GM21381 (cell line): ENCODE measurements around the gene TECPR1.

Experiments used
- ATAC-seq: cut with Tn5 transposase; IDR thresholded peaks from one replicate; pipeline ENCODE4 v1.9.1; 2021; ENCODE audit warnings: mild to moderate bottlenecking, moderate library complexity; ENCODE audit not compliant: unreplicated experiment

TECPR1 gene

GRCh38 chr7:98193474-98194180, 58.4 kb downstream of the TECPR1 start:
- ATAC-seq: no peak

- no peak for ATAC-seq
Observed at GRCh38 chr7:98192781-98193457, 59.1 kb downstream of the TECPR1 start.

GRCh38 chr7:98191668-98192431, 60.2 kb downstream of the TECPR1 start:
- no peak for ATAC-seq

DNA sequence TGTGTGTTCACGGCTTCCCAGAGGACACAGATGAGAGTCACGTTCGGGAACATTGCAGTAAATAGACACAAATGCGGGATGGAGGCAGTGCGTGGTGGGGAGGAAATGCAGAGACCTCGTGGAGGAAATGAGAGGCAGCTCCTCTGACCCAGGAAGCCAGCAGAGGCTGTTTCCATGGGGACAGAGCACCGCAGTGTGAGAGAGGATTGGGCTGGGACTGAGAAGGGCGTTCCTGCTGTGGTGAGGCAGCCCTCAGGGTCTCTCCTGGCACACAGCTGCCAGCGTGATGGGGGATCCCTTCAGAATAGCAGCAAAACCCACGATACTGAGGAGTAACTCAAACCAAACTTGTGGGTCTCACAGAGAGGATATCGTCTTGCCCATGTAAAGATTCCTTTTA, 62.5 kb downstream of the TECPR1 start:
- no peak for ATAC-seq

- no peak for ATAC-seq
Observed at GRCh38 chr7:98187138-98187502, 64.9 kb downstream of the TECPR1 start.

DNA sequence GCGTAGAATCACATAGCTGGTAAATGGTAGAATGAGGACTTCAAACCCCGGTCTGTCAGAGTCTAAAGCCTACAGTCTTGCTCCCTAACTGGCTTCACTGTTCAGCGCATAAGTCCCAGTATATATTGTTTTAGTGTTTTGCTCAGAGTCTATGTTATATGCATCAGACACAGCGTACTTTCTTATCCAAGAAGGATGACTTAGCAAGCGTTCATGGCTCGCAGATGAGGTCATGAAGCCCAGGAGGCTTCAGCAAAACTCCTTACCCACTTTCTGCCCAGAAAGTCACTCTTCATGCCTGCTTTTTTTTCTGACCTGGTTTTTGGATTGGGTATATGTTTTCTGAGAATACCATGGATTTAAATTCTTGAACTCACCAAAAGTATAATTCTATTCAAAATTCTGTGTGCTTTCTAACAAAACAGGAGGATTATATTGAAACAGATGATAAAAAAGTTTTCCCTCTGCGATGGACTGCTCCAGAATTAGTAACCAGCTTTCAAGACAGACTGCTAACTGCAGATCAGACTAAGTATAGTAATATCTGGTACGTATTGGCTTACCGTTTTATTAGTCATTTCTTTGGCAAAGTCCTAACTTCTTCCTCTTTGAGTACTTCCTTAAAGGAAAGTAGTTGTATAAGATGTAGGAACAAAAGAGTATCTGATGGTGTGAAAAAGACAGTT, 65.4 kb downstream of the TECPR1 start:
- ATAC-seq: no peak

GRCh38 chr7:98185101-98185500, 66.9 kb downstream of the TECPR1 start:
- ATAC-seq: no peak

GRCh38 chr7:98180751-98181150, 71.3 kb downstream of the TECPR1 start:
- ATAC-seq: no peak

- ATAC-seq: no peak
Observed at GRCh38 chr7:98178762-98179490, 73.1 kb downstream of the TECPR1 start.

DNA sequence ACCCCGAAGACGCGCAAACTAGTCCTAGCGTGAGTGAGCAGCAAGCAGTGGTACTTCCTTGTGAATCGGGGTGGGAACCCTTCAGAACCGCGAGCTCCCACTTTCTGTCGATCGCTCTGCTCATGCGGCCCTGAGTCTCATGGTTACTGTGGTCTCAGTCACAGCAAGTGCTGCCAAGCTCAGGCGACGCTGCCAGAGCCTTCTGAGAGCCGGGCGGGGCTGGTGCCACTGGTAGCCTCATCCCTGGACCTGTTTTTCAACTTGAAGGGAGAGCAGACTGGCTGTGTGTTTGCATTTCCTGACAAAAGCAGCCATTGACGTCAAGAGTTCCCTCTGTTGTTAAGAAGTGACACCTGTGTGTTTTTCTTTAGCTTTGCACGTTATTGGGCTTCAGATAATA, 73.7 kb downstream of the TECPR1 start:
- no peak for ATAC-seq

GRCh38 chr7:98177553-98177952, 74.5 kb downstream of the TECPR1 start:
- ATAC-seq: no peak

- ATAC-seq: no peak
Observed at GRCh38 chr7:98175260-98175940, 76.6 kb downstream of the TECPR1 start.

DNA sequence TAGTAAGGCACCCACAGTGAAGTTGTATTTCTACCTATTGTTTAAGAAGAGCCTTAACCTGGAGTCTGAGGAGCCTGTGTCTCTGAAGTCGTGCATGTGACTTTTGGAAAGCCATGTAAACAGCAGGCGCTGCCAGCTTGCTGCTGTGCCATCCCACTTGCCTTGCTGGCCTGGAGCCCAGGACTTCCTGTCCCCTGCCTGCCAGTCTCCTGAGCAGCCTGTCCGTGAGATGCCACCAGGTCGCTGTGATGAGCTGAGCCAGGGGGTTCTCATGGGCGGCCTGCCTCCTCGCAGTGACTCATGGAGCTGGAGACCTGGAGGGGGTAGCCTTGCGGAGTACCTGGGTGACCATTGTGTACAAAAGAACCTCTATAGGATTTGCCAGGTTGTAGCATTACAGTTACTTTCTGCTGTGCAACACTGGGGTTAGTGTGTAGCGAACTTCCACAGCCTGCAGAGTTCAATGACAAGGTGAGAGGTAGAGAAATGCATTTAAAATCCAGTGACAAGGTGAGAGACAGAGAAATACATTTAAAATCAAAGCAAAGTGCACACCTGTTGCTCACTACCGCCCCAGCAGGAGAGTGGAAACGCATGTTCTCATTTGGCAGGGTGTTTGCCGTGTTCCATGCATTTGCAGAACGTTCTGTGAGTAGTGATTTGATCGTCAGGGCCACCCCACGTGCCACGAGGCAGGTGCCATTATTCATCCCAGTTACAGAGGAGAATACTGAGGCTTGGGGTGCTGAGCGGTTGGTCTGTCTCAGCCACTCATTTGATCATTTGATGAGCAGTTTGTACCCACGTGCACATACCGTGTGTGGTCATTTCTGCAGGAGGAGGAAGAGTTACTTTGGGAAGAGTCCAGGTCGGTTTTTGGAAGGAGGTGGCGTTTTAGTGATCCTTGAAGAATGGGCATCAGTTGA, 77.4 kb downstream of the TECPR1 start:
- ATAC-seq: no peak

DNA sequence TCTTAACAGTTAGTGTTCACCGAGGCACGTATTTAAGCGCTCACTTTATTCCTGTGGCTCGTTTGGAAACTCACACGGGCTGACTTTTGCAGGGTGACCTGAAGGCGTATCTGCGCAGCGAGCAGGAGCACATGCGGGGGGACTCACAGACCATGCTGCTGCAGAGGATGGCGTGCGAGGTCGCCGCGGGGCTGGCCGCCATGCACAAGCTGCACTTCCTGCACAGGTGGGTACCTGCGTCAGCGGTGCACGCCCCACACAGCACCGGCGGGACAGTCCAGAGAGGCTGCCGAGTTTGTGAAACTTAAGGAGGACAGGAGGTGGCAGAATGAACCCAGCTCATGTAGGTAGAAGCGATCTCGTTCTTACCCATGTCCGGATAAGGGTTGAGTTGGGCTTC, 80.6 kb downstream of the TECPR1 start:
- no peak for ATAC-seq

- ATAC-seq: no peak
Observed at GRCh38 chr7:98170966-98171365, 81.1 kb downstream of the TECPR1 start.

DNA sequence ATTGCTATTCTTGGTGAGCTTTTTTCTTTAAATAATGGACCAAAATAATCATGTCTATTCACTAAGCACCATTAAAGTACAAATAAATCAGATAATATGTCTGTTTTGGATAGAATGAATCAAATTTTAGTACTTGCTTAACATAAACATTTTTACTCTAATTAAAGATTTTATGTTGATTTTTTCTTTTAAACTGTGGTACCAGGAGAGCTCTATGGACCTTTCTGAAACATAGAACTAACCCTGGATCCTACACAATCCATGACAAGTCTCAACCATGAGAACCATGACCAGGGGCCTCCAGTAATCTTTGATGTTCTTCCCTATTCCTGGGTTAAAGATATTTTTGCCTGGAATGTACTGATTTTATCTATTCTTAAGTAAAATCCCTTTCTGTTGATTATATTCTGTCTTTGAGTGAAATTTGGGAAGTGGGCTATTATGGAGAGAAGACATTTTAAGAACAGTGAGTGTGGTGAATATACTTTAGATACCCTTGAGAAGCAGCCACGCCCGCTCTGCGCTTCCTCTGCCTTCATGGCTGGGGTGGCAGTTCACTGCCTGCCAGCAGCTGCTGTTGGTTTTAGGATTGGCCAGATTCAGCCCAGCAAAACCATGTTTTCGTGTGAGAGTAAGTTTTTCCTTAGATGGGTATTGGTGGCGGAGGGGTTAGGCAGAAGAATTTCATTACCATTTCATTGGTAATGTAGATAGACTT, 83.0 kb downstream of the TECPR1 start:
- ATAC-seq: no peak

DNA sequence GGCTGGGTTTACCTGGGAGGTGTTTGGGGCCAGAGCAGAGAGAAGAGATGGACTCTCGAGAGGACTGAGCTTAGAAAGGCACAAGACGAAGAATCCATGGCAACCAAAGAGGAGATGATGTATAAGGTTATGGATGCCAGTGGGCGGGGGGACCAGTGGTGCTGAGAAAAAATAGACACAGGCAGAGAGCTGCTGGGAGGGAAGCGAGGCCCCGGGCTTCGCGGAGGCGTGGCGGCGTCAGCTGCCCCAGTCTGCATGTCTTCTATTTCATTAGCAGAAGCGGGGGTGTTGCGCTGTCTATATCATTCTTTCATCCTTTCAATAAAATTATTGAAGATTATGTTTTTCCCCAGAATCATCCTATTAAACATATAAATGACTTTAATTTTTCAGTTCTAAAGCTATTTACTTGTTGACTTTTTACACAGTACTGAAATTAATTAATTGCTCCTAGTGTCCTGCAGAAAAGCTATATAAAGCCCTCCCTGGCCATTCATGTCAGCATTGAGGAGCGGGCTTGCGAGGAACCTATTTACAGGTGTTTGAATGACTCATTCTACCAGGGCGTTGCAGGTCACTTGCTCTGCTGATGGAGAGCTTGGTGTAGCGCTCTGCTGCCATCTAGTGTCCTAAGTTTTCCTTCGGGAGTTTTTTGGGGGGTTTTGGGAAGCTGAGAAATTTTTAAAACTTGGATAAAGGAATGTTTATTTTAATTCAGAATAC, 83.7 kb downstream of the TECPR1 start:
- peak; percentile 71 for ATAC-seq

DNA sequence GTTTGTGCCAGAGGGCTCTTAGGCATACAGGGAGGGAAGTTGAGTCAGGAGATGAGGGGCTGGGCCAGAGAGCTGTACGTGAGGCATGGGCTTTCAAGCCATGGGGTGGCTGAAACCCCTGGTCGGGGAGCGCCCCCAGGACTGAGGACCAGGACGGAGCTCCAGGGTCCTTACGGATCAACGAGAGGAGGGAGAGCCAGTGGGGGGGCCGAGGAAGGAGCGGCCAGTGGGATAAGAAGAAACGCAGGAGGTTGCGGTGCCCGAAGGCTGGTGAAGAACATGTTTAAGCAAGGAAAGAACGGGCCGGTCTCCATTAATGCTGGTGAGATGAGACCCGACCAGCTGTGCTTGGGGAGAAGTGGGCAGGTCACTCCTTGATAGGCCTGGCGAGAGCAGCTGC, 84.4 kb downstream of the TECPR1 start:
- no peak for ATAC-seq
